ENCODE results near the gene DNAH9.

The DNAH9 gene, protein sequence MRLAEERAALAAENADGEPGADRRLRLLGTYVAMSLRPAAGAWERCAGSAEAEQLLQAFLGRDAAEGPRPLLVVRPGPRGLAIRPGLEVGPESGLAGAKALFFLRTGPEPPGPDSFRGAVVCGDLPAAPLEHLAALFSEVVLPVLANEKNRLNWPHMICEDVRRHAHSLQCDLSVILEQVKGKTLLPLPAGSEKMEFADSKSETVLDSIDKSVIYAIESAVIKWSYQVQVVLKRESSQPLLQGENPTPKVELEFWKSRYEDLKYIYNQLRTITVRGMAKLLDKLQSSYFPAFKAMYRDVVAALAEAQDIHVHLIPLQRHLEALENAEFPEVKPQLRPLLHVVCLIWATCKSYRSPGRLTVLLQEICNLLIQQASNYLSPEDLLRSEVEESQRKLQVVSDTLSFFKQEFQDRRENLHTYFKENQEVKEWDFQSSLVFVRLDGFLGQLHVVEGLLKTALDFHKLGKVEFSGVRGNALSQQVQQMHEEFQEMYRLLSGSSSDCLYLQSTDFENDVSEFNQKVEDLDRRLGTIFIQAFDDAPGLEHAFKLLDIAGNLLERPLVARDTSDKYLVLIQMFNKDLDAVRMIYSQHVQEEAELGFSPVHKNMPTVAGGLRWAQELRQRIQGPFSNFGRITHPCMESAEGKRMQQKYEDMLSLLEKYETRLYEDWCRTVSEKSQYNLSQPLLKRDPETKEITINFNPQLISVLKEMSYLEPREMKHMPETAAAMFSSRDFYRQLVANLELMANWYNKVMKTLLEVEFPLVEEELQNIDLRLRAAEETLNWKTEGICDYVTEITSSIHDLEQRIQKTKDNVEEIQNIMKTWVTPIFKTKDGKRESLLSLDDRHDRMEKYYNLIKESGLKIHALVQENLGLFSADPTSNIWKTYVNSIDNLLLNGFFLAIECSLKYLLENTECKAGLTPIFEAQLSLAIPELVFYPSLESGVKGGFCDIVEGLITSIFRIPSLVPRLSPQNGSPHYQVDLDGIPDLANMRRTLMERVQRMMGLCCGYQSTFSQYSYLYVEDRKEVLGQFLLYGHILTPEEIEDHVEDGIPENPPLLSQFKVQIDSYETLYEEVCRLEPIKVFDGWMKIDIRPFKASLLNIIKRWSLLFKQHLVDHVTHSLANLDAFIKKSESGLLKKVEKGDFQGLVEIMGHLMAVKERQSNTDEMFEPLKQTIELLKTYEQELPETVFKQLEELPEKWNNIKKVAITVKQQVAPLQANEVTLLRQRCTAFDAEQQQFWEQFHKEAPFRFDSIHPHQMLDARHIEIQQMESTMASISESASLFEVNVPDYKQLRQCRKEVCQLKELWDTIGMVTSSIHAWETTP (N-terminal part only)

DNA sequence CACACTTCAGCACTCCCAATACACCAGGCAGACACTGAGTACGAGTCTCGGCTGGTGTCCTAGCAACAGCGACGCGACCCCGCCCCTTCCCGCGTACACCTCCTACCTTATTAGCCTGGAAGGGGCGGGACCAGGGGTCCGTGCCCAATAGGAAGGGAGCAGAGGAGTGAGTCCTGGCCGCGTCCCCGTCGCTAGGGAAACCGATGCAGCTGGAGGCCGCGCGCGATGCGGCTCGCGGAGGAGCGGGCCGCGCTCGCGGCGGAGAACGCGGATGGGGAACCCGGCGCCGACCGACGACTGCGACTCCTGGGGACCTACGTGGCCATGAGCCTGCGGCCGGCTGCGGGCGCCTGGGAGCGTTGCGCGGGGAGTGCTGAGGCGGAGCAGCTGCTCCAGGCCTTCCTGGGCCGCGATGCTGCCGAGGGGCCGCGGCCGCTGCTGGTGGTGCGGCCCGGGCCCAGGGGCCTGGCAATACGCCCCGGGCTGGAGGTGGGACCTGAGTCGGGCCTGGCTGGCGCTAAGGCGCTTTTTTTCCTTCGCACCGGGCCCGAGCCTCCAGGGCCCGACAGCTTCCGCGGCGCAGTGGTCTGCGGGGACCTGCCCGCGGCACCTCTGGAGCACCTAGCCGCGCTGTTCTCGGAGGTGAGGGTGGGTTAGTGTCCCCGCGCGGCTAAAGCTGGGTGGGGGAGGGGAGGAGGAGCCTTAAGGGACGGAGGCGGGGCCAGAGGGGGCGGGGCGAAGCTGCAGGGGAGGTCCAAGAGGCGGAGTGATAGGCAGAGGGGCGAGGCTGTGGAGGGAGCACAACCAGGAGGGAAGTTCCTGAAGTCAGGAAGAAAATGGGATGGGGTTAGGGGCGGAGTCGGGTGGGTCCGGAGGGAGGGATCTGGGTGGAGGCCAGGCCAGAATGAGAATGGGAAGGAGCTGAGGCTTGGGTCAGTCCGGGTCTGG, at the start of gene DNAH9:
DNAH9 (plus strand) TSS at position 197 of the 948 bp plus-strand sequence; CDS start at position 226, 29 bp downstream.
- in situ Hi-C loops (cut with MboI; ENCODE audit: low sequenced_read_pairs), result no loop called here

DNA sequence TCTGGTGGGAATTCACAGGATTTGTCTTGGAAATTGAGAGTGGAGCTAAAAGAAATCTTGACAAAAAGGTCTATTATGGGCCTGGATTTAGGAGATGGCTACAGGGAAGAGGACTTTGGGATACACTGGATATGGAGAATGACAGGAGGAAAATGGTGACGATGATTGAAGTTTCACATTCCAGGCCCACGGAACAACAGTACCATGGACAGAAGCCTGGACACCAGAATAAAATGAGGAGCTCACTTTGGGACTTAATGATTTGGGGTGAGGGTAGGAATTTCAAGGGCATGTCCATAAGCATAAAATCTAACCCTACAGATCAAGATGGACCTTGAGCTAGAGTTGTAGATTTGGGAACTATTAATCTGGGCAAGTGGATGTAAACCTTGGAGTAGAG, 47.8 kb upstream of the DNAH9 start:
- in situ Hi-C loops (cut with MboI; ENCODE audit: low sequenced_read_pairs), result no loop called here

DNA sequence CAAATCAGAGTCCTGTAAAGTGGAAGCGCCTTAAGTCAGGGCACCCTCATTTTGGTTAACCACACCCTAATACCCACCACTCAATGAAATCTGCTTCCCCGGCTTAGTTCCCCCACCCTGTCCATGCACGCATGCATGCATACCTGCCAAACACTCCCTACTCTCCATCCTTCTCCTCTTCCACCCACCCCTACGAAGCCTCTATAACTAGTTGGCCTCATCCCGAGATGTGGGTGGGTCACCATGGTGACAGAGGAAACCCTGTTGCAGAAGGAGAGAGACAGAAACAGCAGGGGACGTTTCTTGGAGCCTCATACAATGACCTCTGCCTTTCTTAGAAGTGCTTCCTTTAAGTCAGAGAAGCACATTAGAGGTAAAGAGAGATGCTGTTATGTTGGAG, 46.8 kb upstream of the DNAH9 start:
- in situ Hi-C loops (cut with MboI; ENCODE audit: low sequenced_read_pairs), result no loop called here

DNA sequence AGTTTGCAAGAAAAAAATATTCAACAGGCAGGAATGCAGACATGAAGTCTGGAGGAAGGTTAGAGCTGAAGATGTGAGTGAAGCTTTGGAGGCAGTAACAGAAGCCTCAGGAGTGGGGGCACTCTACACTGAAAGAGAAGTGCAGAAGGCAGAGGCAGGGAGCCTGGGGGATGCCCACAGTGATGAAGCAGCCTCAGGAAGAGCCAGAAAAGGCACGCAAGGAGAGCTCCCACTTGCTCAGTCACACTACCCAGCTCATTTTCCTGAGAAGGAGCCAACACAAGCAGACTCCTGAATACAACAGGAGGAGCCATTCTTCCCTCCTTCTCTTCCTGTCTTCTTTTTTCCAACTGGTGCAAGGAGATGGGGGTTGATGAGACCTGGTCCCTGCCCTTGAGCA, 45.1 kb upstream of the DNAH9 start:
- in situ Hi-C loops (cut with MboI; ENCODE audit: low sequenced_read_pairs), result no loop called here

DNA sequence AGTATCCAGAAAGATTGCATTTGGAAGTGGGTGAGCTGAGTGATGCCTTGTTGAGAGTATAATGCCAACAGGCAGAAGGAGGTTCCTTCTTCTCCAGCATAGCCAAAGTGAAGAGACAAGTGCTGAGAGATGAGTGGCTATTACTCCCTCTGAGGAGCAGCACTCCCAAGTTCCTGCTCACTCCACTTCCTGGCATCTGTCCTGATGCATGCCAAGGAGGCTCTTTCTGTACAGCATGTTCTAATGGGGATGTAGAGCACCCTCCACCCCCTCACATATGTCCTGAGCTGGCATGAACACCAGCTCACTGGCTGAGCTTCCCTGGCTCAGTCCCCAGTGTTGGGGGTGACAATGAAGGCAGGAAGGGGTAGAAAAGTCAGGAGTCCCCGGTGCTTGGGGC, 44.2 kb upstream of the DNAH9 start:
- in situ Hi-C loops (cut with MboI; ENCODE audit: low sequenced_read_pairs), result no loop called here

DNA sequence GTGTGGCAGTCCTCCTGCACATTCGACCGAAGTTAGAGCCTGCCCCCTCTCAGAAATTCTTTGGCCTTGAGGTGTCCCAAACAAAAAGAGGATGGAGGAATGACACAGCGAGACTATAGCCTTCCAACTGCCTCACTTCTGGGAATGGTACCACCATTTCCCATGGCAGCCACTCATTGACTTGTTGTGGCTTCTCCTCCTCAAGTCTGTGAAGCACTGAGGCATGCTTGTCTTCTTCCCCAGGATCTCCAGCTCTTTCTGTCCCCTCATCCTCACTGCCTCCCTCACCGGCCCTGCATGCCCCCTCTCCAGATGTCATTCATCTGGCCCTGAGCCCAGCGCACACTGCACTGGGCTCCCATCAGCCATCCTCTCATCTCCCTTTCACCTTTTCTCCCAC, 43.7 kb upstream of the DNAH9 start:
- in situ Hi-C loops (cut with MboI; ENCODE audit: low sequenced_read_pairs), result no loop called here

DNA sequence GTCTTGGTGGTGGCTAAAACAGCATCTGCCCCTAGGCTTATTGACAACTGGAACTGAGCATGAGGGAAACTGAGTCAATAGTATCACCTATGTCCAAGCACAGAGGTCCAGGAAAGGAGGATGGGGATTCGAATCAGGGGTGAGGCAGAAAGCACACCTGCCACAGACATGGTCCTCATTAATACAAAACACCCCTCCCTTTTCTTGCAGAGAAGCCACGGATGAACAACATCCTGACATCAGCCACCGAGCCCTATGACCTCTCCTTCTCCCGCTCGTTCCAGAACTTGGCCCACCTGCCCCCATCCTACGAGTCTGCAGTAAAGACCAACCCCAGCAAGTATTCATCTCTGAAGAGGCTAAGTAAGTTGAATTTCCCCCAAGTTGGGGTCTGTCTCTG, 42.7 kb upstream of the DNAH9 start:
- in situ Hi-C loops (cut with MboI; ENCODE audit: low sequenced_read_pairs), result no loop called here

DNA sequence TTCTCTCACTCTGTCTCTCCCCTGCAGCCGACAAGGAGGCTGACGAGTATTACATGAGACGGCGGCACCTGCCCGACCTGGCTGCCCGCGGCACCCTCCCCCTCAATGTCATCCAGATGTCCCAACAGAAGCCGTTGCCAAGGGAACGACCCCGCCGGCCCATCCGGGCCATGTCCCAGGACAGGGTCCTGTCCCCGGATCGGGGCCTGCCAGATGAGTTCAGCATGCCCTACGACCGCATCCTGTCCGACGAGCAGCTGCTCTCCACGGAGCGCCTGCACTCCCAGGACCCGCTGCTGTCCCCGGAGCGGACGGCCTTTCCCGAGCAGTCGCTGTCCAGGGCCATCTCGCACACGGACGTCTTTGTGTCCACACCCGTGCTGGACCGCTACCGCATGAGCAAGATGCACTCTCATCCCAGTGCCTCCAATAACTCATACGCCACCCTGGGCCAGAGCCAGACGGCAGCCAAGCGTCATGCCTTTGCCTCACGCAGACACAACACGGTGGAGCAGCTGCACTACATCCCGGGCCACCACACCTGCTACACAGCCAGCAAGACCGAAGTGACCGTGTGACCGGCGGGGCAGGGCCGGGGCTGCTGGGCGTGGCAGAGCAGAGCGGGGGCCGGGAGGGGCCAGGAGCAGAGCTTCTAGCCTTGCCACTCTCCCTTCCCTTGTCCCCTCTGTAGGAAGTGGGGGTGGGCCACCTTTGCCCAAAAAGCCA, 40.4 kb upstream of the DNAH9 start:
- in situ Hi-C loops (cut with MboI; ENCODE audit: low sequenced_read_pairs), result no loop called here

DNA sequence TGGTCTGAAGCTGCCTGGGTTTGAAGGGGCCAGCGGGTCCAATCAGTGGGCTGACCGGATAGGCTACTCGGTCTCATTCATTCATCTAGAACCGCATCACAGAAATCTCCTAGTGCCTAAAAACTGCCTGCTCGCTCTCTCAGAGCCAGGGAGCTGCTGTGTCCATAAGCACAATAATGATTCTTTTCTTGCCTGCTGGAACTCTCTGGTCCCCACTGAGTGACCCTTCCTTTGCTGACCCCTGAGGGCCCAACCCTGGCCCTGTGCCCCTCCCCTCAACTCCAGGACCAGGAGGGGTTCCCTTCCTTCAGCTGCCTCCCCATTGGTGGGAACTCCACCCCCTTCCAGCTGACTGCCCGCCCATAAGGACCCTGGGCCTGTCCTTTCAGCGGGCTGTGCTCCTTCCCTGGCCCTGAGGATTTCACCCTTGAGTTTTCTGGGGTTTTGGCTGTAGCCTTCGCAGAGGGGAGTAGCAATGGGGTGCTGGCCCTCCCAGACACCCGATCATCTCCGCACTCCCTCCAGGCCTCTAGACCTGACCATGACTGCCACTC, 39.5 kb upstream of the DNAH9 start:
- in situ Hi-C loops (cut with MboI; ENCODE audit: low sequenced_read_pairs), result no loop called here

DNA sequence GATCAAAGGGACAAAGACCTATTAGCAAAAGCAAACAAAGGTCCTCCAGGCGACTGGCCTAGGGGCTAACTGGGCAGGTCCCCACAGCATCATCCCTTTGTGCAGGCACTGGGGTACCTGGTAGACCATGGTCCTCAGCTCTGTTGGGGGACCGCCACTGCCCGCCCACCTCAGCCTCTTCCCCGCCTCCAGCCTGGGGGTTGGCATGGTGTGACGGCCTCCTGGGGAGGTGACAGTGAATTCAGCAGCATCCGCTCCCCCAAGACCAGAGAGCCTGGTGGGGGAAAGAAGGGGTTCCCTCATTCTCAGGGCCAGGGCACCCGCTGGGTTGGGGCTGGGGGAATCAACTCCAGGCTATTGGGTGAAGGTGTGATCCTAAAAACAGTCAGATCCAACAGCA, 38.7 kb upstream of the DNAH9 start:
- in situ Hi-C loops (cut with MboI; ENCODE audit: low sequenced_read_pairs), result no loop called here

DNA sequence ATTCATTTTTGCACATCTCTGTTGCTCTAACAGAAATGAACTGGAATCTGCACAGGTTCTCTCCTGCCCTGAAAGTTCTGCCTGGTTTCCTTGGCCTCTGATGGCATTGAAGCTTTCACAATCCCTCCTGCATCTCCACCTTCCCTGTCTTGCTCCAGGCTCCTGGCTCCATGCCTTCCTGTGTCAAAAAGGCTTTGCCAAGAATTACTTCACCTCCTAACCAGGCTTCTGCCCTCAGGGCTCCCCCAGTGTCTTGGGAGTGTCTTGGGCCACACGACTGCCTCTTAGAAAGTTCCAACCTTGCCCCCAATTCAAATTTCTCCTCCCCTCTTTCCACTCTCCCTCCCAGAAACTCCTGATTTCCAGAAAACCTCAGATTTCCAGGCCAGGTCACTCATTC, 37.0 kb upstream of the DNAH9 start:
- in situ Hi-C loops (cut with MboI; ENCODE audit: low sequenced_read_pairs), result no loop called here

DNA sequence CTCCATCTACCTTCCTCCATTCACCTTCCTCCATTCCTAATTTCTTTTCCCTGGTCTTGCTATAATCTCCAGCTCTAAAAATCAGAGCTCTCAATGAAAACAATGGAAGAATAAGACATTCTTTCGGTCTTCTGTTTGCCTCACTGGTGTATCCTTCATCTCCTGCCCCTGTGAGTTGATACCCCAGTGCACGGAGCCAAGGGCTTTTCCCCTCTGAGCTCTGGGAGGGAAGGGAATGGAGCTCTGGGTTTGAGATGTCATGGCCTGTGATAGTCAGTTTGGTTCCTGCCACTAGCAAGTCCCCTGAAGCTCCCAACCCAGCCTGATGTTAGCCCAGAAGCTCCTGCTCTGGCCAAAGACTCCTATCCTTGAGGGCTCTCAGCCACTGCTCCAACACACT, 36.6 kb upstream of the DNAH9 start:
- in situ Hi-C loops (cut with MboI; ENCODE audit: low sequenced_read_pairs), result no loop called here

DNA sequence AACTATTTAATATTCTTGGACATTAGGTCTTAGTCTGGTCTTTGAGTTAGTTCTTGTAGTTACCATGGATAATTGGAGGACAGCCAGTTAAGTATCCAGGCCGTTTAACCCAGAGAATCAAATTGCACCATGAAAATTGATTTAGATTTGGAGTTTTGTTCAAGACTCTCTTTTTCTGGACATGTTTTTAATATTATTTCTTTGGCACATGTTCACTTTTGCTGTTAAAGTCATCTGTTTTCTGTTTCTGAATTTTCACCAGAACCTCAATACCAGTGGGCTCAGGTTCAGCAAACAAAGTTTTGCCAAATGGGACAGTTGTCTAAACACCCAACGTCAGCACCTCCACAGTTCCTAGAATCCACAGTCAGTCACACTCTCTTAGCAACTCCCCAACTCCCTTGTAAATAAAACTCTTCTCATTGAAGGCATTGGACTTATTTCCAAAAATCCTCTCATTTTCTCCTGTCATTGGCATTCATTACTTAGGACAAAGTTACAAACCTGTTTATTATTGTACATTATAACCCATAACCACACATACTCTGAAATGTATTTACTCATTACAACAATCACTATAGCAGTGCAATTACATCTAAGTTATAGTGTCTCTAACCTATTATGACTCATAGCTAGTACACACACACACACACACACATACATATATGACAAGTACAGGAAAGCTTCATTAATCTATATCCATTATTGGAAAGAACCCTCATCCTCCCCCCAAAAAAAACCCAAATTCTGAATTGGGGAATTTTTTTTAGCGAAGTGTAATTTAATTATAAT, 33.5 kb upstream of the DNAH9 start:
- in situ Hi-C loops (cut with MboI; ENCODE audit: low sequenced_read_pairs), result no loop called here

DNA sequence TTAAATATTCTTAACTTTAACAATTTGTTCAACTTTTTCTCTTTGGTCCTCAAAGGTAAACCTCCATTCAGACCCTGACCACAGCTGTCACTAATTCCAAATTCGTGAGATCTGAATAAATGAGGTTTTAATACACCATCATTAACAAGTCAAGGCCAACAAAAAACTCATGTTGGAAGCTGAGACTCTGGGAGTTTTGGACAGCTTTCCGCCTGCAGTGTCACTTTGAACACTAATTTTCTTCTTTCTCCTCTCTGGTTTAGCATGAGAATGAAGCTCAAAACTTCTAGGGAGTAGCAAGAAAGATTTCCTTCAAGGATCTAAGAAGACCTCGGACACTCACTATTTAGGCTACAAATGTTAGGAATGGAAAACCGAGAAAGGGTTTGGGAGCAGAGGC, 32.7 kb upstream of the DNAH9 start:
- in situ Hi-C loops (cut with MboI; ENCODE audit: low sequenced_read_pairs), result no loop called here

DNA sequence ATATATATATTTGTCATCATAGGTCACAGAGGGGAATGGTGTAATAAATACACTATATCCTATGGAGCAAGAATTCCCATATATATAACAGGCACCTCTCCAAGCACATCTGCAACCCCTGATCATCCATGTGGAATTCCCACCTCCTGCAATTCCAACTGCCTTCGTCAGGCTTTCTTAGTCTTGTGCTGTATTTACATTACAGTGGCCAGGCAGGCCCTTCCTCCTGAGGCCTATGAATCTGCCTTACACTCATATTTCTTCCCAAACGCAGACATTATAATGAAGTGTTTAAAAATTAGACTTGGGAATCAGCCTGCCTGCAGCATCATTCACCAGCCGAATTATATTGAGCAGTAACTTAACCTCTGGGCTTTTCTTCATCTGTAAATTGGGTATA, 19.3 kb upstream of the DNAH9 start:
- in situ Hi-C loops (cut with MboI; ENCODE audit: low sequenced_read_pairs), result no loop called here

DNA sequence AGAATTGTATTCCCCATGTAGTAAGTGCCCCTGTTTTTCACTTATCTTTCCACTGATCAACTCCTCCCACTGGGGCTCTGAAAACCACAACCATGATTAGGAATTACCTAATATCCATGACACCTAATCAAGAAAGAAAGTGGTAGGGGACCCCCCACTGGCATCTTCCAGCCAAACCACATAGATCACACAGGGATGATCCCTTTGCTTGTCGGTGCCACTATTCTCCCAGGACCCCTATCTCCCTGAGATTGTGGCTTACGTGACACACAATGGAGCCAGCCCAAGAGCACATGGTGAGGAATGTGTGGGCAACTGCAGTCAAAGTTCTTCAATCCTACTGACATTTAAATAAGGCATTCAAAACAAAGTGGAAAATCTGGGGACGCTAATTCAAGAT, 17.6 kb upstream of the DNAH9 start:
- in situ Hi-C loops (cut with MboI; ENCODE audit: low sequenced_read_pairs), result no loop called here

DNA sequence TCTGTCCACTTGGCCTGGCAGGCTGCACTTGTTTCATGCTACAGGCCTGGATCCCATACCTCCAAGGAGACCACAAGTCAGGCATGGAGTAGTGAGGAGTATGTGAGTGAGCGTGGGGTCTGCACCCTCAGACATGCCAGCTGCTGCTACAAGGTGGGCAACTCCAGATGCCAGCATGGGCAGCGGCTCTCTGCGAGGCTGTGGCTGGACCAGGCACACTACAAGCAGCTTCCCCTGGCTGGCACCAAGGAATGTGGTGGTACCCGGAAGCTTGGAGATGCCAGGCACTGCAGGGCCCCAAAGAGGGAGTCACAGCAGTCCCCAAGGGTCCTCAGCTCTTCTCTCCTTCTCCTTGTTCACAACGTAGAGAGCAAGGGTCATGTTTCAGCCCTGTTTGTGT, 16.1 kb upstream of the DNAH9 start:
- in situ Hi-C loops (cut with MboI; ENCODE audit: low sequenced_read_pairs), result no loop called here

DNA sequence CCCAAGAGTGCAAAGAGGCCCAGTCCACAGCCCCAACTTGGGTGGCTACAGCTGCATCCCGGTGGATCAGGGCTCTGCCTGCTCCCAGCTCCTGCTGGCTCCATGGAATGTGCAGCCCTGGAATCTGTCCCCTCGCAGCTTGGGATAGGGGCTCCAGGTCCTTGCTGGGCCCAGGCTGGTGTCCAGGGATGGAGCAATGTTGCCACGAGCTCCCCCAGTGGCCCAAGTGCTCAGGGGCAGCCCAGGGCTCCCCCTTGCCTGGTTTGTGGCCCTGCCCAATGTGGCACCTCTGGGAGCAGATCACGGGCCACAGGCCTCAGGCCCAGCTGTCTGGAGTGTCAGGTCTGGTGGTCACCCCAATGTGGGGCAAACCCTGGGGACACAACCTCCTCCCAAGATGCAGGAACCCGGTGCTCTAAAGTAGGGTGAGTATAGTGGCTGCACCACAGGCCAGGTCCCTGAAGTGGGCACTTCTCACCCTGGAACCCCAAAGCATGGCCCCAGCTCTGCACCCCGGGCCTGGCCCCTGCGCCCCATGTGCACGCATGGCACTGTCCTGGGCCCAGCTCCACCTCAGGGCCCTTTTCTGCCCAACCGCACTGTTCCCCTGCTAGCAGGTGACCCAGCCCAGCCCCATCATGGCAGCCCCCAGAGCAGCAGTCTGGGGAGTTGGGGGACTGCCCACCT, 14.8 kb upstream of the DNAH9 start:
- in situ Hi-C loops (cut with MboI; ENCODE audit: low sequenced_read_pairs), result no loop called here
